ENCODE data around the gene AMBN.

Gene AMBN

DNA sequence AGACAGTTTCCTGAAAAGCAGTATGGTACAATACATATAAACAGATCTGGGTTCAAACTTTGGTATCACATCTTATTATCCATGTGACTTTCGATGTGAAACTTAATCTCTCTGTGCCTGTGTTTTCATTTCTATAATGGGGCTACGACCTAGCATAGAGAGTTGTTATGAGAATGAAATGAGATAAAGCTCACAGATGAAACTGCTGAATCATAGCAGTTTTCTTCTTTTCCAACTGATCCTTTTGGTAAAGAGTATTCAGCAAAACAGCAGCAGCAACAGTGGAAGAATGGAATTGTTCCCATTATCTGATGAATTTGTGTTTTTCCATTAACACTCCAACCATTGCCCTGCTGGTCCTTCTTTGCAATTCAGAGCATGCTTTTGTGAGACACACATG is 16.3 kb downstream of the AMBN start:
- TF ChIP-seq, protein P1, sequence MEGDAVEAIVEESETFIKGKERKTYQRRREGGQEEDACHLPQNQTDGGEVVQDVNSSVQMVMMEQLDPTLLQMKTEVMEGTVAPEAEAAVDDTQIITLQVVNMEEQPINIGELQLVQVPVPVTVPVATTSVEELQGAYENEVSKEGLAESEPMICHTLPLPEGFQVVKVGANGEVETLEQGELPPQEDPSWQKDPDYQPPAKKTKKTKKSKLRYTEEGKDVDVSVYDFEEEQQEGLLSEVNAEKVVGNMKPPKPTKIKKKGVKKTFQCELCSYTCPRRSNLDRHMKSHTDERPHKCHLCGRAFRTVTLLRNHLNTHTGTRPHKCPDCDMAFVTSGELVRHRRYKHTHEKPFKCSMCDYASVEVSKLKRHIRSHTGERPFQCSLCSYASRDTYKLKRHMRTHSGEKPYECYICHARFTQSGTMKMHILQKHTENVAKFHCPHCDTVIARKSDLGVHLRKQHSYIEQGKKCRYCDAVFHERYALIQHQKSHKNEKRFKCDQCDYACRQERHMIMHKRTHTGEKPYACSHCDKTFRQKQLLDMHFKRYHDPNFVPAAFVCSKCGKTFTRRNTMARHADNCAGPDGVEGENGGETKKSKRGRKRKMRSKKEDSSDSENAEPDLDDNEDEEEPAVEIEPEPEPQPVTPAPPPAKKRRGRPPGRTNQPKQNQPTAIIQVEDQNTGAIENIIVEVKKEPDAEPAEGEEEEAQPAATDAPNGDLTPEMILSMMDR (conservative IDR thresholded peaks at IDR 0.05; ENCODE audit: low read length) = no peak
- no peak for DNase-seq (ENCODE audit: low read depth)
- H3K4me3 ChIP-seq (ENCODE audit: low read length) = no peak overlapping the region

DNA sequence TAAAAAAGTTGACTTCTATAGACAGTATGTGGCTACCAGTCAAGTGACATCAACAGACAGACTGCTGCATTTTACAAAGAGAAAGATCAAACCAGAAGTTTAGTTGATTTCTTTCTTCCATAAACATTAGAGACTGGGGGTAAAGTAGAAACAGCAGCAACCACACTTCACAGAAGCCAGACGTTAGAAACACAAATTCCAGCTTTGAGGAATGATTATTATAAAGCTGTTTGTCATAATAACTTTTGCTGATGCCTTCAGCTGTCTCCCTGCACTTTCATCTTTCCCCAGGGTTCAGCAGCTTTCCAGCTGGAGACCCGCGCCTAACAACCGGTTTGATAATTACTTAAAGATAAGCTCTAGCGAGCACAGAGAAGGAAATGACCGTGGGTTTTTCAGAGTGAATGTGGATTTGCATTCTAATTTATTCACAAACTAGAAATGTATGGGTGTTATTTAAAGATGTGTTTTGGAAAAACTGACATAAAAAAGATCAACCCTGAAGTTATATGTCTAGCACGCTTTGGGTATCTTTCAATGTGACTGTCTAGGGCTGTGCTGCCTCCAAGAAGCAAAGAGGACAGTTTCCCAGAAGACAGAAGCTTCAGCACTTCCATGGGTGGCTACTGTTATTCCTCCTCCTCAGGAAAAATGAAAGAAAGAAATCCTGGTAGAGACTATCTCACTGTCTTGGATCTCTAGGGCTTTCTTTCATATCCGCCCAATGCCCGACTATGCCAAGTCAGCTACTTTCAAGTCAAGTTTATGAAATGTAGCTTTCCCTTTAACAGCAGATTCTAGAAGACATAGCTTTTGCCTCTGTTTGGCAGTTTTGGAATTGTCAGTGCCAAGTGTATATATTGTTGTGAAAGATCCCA is 21.5 kb downstream of the AMBN start:
- TF ChIP-seq, protein P1 (conservative IDR thresholded peaks at IDR 0.05; ENCODE audit: low read length) = no peak
- peak; percentile 18 for DNase-seq (ENCODE audit: low read depth)
- H3K4me3 ChIP-seq (ENCODE audit: low read length) = peak overlapping the region; percentile 14

DNA sequence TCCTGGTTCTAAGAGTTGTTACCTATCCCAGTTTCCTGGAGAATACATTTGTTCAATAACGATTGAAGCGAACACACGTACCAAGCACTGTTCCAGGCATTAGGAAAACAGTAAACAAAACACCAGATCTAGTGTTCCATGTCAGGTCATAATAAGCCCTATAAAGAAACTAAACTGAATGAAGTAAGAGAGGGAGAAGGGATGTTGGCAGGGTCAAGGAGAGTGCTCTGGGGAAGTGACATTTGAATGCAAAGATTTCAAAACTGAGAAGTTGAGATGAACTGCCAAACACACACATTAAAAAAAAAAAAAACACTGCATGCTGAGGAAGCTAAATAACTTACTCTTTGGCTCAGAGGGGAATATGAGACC is 22.1 kb downstream of the AMBN start:
- peak overlapping the region; percentile 14 for H3K4me3 ChIP-seq (ENCODE audit: low read length)
- DNase-seq (ENCODE audit: low read depth) = no peak
- TF ChIP-seq, protein P1 (conservative IDR thresholded peaks at IDR 0.05; ENCODE audit: low read length) = no peak

DNA sequence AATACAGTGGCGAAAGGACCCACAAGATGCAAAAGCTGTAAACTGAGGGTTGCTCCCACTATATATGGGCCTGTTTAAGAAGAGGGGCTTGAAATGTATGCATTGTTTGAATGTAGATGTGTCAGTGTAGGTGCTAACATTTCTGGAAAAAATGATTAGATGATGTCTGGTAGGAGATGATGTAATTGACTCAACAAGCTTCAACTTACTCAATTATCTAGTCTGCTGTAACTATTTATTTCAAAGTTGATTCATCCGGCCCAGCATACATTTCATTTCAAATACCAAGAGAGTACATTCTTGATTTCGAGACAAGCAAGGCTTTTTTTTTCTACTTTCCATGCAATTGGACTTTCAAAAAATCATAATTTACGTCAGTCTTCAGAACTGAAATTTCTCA is 27.2 kb downstream of the AMBN start:
- H3K4me3 ChIP-seq (ENCODE audit: low read length) = no peak overlapping the region
- TF ChIP-seq, protein P1 (conservative IDR thresholded peaks at IDR 0.05; ENCODE audit: low read length) = no peak
- no peak for DNase-seq (ENCODE audit: low read depth)

DNA sequence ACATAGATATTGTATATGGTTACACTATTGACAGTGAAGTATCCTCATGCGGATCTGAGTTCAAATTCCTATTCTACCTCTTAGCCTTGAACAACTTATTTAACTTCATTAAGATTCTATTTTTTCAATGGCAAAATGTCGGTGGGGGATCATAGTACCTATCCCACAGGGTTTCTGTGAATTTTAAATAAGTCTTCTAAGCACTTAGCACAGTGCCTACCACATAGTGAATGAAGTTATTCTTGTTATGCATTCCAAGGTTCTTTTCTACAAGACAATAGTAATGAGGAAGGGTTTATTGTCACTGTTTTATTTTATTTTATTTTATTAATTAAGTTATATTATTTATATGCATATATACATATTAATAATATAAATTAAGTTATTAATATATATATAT is 27.7 kb downstream of the AMBN start:
- DNase-seq (ENCODE audit: low read depth) = no peak
- TF ChIP-seq, protein P1 (conservative IDR thresholded peaks at IDR 0.05; ENCODE audit: low read length) = no peak

DNA sequence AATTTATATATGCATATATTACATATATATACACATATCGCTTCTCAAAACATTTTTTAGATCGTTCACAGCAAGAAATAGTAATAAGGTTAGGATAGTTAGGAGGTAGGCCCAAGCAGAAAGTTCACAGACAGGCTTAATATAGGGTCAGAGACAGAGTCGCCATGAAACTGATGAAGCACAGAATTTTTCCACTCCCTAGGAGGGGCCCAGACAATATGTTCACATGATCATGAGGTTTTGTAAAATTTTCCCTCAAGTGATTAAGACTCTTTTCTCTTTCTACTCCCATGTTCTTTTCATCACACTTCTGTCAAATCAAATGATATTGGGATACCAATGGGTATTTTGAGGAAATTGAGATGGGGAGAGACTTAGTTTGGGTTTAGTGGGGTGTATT is 31.3 kb downstream of the AMBN start:
- no peak for DNase-seq (ENCODE audit: low read depth)
- no peak overlapping the region for H3K4me3 ChIP-seq (ENCODE audit: low read length)
- TF ChIP-seq, protein P1 (conservative IDR thresholded peaks at IDR 0.05; ENCODE audit: low read length) = no peak

More for the DNA sequence above, 27.7 kb downstream of the AMBN start:
- no peak overlapping the region for H3K4me3 ChIP-seq (ENCODE audit: low read length)

DNA sequence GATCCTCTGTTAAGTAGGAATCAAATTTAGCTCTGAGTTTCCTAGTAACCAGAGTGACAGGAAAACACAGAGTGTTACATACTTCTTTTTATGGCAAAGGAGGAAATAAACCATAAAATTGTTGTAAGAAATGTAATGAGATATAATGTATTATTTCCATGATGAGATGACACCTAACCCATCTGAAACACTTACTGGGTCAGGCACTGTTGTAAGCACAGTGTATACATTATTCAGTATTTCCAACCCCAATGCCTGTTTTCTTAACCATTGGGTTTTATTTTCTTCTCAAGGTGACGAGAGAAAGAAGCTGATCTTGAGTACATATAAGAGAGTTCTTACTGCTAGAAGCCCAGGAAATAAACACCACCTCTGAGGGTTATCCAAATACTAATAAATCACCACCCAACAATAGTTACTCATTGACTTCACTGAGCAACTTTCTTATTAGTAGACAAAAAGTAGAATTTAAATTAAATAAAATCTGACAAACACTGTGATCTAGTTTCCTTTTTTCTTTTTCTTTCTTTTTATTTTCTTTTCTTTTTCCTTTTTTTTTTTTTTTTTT is 32.3 kb downstream of the AMBN start:
- TF ChIP-seq, protein P1 (conservative IDR thresholded peaks at IDR 0.05; ENCODE audit: low read length) = no peak
- H3K4me3 ChIP-seq (ENCODE audit: low read length) = no peak overlapping the region
- DNase-seq (ENCODE audit: low read depth) = no peak
